ENCODE results near the gene LRRC56. TPM values are rescaled to one million over a fixed set of nuclear protein-coding genes. Genes with fewer than 3 reads are reported as not detected.
"Not testable (repeated sequence)": the region's sequence is repeated elsewhere in the genome, so short reads cannot be mapped to it uniquely, and the experiment has no call there.

LRRC56 gene
- total RNA-seq, 1 donor from 2014 or later: 0.69 TPM

DNA sequence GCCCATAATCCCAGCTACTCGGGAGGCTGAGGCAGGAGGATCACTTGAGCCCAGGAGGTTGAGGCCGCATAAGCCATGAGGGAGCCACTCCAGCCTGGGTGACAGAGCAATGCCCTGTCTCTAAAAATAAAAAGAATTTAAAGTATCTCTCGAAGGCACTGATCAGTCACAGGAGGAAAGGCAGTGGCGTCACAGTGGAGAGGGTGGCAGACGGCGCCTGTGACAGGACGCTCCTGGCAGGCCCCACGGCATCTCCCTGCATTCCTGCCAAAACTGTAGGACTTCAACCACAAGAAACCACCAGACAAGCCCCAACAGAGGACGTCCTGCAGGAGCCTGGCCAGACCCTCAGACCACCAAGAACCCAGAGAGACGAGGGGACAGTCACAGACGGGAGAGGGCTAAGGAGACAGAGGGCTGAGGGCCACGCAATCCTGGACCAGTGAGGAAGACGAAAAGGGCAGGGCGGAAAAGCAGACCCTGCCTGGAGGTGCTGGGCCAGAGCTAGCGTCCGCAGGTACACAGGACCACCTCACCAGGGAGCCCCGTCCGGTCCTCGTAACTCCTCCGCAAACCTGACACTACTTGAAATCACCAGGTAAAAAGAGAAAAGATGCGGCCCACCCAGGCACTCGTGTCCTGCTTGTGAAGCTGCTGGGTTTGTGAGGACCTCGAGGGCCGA is 36.2 kb upstream of the LRRC56 start:
- DNase-seq: no peak

DNA sequence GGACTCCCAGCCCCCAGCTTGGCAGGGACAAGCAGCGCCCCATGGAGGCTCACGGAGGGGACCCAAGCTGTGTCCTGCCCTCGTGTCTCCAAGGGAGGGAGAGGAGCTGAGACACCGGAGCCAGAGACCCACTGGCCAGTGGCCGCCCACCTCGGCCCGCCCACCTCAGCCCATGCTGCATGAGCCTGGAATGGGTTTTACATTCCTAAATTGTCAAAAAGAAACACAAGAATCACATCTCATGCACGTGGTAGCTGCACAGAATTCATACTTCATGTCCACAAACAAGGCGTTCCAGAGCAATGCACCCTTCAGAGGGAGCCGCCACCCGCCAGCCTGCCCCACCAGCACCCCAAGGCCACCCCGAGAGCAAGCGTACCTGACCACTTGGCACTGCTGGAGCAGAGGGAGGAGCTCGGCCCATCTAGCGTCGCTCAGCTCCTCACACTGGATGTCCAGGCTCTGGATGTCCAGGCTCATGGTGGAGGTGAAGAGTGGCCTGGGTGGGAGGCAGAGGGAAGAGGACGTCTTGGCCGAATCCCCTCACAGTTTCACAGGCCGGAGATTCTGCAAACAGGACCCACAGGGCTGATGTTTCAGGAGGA is 35.5 kb upstream of the LRRC56 start:
- DNase-seq: no peak

DNA sequence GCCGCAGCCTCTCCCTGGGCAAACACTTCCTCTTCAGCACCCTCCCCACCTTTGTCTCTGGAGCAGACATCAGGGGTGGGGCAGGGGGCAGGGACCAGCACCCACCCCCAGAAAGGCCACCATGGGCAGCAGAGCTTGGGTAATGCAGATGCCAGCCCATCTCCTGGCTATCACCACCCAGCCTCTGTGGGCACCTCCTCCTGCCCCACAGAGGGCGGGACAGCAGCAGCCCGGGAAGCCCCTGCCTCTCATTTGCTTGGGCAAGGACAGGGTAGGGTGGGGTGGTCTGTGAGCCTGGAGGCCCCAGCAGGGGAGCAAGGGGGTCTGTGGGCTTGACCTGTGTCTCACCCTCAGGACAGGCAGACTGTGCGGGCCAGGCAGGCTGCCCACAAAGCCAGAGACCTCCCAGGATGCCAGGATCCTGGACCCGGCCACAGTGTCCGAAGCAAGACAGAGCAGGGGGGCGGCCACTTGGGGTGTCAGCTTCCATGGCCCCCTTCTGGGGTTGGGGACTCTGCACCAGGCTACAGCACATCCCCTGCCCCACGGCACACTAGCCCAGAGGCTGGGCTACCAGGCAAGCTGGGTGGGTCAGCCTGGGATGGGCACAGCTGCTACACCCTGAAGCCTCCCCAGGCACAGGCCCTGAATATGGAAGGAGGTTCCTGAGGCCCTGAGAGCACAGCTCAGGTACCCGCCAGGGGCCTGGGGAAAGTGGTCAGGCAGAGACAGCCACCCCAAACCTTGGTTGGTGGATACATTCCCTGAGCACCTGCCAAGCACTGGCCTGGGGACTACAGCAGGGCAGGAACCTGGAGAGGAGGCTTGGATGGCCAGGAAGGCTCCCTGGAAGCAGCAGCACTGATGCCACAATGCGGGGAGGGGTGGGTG is 34.8 kb upstream of the LRRC56 start:
- no peak for DNase-seq

GRCh38 chr11:503179-503981 is 33.9 kb upstream of the LRRC56 start:
- no peak for DNase-seq

DNA sequence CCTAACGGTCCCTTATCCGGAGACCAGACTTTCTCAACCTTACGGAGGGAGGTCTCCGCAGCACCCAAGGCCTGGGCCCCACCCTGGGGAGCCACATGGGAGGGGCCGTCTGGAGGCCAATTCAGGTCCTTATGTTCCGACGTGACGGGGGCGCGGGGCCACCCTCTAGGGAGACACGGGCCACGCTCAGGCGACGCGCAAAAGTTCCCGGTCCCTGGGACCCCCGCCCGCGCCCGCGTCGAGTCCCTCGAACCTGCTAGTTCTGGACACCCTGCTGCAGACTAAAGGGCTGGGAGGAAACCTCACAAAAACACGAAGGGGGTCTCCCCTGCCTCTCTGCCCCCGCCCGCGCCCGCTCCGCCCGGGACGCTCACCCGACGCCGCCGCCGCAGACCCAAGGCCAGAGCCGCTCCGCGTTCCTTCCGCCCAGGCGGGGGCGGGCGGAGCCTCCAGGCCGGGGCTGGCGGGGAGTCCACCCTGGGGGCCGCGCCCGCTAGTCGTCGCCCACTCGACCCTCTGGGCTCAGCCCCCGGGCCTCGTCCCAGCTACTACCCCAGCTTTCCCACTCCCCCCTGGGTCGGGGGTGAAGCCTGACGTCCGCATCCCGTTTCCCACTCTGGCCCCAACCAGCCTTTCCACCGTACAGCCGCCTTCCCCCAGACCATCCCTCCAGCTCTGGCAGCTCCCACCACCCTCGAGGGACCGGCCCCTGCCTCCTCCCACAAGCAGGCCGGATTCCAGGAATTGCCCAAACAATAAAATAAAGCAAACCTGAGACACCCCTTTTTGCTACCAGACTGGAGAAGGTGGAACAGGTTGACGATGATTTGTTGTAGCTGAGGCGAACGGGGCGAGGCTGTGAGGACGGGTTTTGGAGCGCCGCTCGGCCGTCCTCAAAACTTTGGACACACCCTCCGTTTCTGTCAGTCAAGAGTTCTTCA is 33.0 kb upstream of the LRRC56 start:
- DNase-seq: peak; percentile 61

GRCh38 chr11:504994-505344 is 32.4 kb upstream of the LRRC56 start:
- no peak for DNase-seq

DNA sequence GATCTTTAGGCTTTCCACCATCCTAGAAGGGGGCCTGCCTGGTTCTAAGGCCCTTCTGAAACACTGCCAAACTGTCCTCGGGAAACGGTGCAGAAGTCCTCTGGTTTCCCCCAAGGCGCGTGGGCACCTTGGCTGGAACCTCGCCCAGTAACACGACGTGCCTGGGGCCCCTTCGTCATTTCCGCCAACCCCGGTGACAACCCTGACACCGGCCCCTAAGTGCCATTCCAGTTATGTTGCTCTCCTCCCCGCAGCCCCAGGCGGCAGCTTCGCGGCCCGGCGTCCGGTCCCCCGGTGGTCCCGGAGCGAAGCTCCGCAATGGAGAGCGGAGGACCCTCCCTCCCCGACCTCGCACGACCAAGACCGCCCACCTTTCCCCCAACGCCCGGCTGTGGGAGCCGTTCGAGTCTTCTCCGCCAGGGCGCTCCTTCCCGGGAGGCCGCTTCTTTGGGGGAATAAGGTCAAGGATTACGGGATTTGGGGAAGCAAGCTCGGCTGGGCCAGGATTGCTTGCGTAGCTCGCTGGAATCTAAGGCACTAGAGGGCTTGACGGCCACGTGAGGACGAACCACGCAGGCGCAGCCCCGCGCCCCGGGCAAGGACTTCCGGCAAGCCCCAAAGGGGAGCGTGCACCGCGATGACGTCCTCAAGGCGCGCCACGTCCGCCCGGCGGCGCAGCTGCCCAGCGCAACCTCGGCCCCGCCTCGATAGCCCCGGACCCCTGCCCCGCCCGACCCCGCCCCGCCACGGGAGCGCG is 30.9 kb upstream of the LRRC56 start:
- peak; percentile 97 for DNase-seq

GRCh38 chr11:506995-507726 is 30.2 kb upstream of the LRRC56 start, which contains the start of gene RNH1:
RNH1 (minus strand) TSS chr11:507242; CDS start chr11:502162, 5,080 bp downstream.
- peak; percentile 95 for DNase-seq

DNA sequence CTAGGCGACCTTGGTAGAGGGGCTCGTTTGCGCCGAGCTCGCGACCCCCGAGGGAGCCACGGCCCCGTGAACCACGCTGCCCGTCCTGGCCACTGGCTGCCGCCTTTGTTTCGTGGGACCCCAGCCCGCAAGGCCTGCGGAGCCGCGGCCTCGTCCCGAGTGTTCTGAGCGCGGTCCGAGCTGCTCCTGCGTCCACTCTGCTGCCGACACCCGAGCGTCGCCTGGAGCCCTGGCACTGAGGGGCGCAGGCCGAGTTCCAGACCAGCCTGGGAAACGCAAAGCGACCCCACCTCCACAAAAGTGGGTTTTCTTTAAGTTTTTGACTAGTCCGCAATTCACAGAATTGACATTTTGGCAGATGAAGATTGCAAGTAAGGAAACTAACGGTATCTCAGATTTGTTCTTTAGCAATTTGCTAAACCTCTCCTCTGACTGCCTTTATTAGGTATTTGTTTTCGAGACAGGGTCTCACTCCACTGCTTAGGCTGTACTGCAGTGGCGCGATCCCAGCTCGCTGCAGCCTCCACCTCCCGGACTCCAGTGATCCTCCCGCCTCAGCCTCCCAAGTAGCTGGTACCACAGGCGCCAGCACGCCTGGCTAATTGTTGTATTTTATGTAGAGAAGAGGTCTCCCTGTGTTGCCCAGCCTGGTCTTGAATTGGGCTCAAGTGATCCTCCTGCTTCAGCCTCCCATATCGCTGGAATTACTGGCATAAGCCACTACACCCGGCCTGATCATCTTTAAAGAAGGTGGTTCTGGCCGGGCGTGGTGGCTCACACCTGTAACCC is 29.4 kb upstream of the LRRC56 start:
- no peak for DNase-seq

DNA sequence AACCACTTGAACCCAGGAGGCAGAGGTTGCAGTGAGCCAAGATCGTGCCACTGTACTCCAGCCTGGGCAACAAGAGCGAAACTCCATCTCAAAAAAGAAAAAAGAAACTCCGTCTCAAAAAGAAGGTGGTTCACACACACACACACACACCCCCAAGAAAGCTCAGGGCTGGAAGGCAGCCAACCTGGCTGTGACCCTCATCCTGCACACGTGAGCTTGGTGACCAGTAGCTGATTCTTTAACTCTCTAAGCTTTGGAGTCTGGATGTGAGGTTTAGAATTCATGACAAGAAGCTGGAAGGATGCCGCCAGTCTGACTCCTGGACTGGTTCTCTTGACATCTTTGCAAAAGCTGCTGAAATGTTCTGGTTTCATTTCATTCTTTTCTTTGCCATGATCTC is 28.4 kb upstream of the LRRC56 start:
- no peak for DNase-seq

- DNase-seq: no peak
These were observed 24.3 kb upstream of the LRRC56 start for GRCh38 chr11:512761-513595.

DNA sequence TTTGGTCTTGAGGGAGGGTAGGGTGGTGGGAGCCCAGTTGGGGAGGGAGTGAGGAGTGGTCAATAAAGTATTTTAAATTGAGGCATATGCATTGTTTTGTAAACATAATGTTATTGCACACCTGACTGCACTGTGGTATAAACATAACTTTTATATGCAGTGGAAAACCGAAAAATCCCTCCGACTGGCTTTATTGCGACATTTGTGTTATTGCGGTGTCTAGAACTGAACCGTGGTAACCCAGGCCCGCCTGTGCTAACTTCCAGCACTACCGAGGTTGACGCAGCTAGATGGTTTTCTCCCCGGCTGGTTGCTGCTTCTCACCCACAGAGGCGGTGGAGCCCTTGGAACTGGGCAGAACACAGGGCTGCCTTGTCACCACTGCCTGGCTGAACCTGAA is 22.7 kb upstream of the LRRC56 start:
- no peak for DNase-seq

GRCh38 chr11:515131-515530 is 22.2 kb upstream of the LRRC56 start:
- no peak for DNase-seq

DNA sequence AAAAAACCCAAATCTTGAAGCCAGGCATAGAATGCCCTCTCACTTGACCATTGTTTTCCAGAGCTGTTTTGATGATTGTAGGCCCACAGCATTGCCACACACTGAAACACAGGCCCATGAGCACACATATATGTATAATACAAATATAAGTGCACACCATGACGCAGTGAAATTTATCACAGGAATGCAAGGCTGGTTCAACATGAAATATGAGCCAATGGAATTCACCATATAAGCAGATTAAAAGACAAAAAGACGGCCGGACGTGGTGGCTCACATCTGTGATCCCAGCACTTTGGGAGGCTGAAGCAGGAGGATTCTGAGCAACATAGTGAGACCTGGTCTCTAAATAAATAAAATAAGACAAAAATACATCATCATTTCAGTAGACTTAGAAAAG is 20.9 kb upstream of the LRRC56 start:
- no peak for DNase-seq

GRCh38 chr11:516918-517685 is 20.2 kb upstream of the LRRC56 start:
- not testable (repeated sequence) for DNase-seq

GRCh38 chr11:518463-519202 is 18.7 kb upstream of the LRRC56 start:
- no peak for DNase-seq

Data from skin of body (tissue), 2 donors.